HCT116 (cell line): ENCODE results near the gene SPACA1.

Experiments used
- CTCF ChIP-seq, 3 experiments: fragments of 200-600 bp in 1 of 3; sonication (generic) in 1 of 3; IDR thresholded peaks in 2 of 3; conservative IDR thresholded peaks in 1 of 3; 2 replicates each; pipeline ENCODE4 v1.5.1; 2012 to 2017; ENCODE audit warnings: low read depth in 2 of 3, low read length in 2 of 3, antibody characterized with exemption in 1 of 3, borderline replicate concordance in 1 of 3, control low read depth in 1 of 3, mild to moderate bottlenecking in 1 of 3, mixed read lengths in 1 of 3, mixed run types in 1 of 3, moderate library complexity in 1 of 3; ENCODE audit not compliant: insufficient read depth in 1 of 3
- MAX ChIP-seq: IDR thresholded peaks from 2 replicates; pipeline ENCODE4 v1.6.1; 2012
- RAD21 ChIP-seq: IDR thresholded peaks from 2 replicates; pipeline ENCODE4 v1.6.1; 2012; ENCODE audit warnings: low read depth, mild to moderate bottlenecking

GRCh38 chr6:88031550-88031949, 16.1 kb upstream of the SPACA1 start:
- no peak for TF ChIP-seq CTCF (IDR thresholded peaks at IDR 0.05 in 2 of 3, conservative IDR thresholded peaks at IDR 0.05 in 1 of 3; ENCODE audit: borderline replicate concordance in 1 of 3, insufficient read depth in 1 of 3, low read depth in 2 of 3, low read length in 2 of 3)
- TF ChIP-seq MAX: no peak
- TF ChIP-seq RAD21: no peak
